ENCODE measurements around the gene NMNAT2.

- TF ChIP-seq EZH2 (IDR thresholded peaks at IDR 0.05; ENCODE audit: insufficient read depth, poor library complexity, severe bottlenecking) (no peak), EZH2phosphoT487 (IDR thresholded peaks at IDR 0.05; ENCODE audit: insufficient read depth, low read depth) (no peak)
Observed at GRCh38 chr1:183218027-183218618, 200.1 kb downstream of the NMNAT2 start.

Data from GM23248 (cell line).